ENCODE results near the gene CYP27A1.

DNA sequence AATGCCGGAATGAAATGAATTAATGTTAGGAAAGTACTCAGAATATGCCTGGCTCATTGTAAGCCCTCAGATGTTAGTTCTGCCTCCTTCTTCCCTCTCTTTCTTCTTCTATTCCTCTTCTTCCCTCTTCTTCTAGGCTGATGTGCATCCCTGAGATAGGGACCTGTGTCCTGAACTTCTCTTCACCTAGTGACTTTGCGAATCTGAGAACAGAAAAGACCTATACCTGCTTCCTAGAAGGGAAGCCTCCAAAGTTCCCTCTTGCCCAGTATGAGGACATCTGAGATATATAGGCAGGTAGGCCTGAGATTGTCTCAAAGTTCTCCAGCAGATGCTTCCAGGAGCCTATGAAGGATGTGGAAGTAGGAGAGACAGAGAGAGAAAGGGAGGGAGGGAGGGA, 8.1 kb upstream of the CYP27A1 start:
- TF ChIP-seq CEBPB (IDR thresholded peaks at IDR 0.05; ENCODE audit: low read depth, low read length) = no peak
- TF ChIP-seq PHF8 (conservative IDR thresholded peaks at IDR 0.05; ENCODE audit: low read depth, low read length) = no peak
- TF ChIP-seq ZNF274 (IDR thresholded peaks at IDR 0.05; ENCODE audit: borderline replicate concordance, extremely low read depth, low read length) = no peak
- no peak for TF ChIP-seq SIN3A (conservative IDR thresholded peaks at IDR 0.05 in 1 of 2, IDR thresholded peaks at IDR 0.05 in 1 of 2; ENCODE audit: low read depth in 1 of 2, low read length in 2 of 2)
